Stimulated activated CD4-positive, alpha-beta T cell treated with anti-CD3 and anti-CD28 coated beads, Interleukin-1b, Interleukin-23, amount 100 ng/mL, for 48 hours (primary cell): ENCODE data around the gene TBL3.

Experiments
- DNase-seq: peaks from one replicate; pipeline ENCODE4 v3.0.0-alpha.2; 2020

The TBL3 gene

DNA sequence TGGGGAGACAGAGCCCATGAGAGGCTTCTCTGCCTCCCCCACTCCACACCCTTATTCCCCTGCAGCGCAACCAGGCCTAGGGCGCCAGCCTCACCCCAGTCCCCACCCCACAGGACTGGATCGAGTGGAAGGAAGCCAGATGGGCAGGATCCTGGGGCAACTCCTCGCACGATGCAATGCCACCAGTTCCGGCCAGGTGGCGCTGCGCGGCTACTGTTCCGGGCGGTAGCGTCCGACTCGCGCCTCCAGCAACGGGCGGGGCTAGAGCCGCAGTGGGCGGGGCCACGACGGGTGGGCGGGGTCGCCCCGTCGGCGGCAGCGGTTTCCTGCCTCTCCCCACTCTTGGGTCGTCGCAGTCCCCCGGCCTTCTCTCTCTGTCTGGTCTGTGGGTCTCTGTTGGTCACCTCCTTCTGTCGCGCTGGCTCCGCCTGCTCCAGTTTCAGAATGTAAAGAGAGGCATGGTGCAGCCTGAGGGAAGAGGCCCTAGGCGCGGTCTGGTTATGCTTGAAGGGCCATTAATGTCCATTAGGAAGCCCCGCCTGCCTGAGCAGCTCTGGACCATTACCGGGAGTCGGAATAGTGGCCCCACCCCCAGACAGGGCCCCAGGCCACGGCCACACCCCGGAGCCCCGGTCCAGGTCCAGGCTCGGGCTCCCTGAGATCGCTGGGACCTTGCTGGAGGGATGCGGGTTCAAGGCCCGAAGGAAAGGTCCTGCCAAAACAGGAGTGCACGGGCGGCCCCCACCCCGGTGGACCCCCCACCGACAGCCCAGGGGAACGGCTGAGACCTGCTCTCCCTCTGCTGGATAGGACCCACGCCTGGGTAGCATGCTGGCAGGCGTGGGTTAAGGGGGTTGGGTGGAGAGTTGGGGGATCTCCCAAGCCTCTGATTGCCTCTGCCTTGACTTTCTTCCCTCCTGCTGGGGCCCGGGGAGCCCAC is 51.5 kb downstream of the TBL3 start:
- DNase-seq = peak; percentile 93

DNA sequence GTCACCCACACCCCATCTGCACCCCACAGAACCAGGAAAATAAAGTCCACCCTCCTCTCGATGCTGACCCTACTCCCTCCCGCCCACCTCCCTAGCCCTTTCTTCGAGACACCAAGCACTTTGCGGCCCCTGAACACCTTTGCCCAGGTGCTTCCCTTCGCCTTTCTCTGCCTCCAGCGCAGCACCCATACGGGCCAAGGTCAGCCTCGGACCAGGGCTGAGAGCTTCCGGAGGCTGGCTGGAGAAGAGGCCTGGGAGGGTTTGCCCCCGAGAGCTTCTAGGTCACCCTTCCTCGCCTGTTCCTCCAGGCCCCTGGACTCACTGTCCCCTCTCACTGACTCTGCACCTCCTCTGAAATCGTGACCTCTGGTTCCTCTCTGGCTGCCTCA is 52.2 kb downstream of the TBL3 start:
- DNase-seq = no peak

DNA sequence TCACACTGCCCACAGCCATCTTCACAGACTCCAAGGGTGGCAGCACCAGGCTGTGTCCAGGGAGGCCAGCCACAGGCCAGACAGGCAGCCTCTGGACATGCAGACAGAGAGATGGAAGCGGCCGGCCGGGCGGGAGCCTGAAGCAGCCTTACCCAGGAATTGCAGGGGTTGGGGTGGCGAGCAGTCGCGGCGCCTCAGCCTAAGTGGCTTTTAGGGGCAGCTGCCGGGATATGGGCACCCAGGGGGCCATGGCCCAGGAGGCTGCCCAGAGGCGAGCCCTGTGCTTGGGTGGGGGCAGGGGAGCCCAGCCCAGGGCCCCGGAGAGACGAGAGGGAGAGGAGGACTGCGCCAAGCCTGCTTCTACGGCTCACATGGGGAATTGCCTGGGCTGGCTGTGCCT is 53.4 kb downstream of the TBL3 start:
- DNase-seq = no peak

DNA sequence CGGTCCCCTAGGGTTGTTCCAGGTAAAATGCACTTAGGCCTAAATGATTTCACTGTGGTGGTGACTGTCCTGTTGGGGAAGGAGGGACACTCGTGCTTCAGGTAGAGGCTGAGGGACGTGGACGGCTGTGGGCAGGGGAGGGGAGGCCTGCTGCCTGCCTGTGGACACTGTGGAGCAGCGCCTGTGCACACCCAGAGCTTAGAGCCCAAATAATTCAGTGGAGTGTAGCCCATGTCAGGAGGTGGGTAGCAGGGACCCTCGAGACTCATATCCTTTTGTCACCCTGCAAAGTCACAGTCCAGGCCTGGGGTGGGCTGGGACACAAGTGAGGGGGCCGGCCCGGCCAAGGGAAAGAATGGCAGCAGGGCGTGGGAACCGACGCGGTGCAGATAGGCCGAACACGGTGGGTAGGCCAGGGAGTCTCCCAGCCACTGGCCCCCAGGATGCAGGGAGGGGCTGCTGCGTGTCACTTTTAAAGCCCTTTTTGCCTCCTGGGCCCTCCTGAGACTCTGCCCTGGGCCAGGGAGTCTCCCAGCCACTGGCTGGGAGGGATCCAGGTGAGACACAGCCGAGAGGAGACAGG is 54.1 kb downstream of the TBL3 start:
- no peak for DNase-seq

DNA sequence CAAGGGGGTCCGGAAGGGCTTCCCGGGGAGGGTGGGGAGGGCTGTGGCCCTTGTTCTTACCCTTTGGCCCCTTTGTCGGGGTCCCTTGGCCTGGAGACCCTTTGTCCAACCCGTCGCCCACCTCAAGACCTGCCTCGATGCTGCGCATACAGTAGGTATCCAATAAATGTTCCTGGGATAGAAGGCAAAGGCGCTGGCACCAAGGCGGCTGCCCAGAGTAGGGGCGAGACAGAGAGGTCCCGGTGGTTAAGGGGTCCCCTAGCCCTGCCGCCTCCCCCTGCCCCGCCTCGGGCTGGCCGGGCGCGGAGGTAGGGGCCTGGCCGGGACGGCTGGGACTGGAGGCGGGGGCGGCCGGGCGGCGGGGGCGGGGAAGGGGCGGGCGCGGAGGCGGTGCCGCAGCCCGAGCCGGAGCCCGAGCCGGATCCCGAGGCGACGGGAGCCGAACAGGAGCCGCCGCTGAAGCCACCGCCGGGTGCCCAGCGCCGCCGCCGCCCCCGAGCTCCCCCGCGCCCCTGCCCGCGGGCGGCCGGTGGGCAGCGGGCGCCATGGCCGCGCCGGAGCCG is 54.7 kb downstream of the TBL3 start, which contains the start of gene NHERF2:
Gene NHERF2 (plus strand): TSS at position 442 of the 563 bp plus-strand sequence. CDS start 104 bp downstream, at position 546.
- no peak for DNase-seq

DNA sequence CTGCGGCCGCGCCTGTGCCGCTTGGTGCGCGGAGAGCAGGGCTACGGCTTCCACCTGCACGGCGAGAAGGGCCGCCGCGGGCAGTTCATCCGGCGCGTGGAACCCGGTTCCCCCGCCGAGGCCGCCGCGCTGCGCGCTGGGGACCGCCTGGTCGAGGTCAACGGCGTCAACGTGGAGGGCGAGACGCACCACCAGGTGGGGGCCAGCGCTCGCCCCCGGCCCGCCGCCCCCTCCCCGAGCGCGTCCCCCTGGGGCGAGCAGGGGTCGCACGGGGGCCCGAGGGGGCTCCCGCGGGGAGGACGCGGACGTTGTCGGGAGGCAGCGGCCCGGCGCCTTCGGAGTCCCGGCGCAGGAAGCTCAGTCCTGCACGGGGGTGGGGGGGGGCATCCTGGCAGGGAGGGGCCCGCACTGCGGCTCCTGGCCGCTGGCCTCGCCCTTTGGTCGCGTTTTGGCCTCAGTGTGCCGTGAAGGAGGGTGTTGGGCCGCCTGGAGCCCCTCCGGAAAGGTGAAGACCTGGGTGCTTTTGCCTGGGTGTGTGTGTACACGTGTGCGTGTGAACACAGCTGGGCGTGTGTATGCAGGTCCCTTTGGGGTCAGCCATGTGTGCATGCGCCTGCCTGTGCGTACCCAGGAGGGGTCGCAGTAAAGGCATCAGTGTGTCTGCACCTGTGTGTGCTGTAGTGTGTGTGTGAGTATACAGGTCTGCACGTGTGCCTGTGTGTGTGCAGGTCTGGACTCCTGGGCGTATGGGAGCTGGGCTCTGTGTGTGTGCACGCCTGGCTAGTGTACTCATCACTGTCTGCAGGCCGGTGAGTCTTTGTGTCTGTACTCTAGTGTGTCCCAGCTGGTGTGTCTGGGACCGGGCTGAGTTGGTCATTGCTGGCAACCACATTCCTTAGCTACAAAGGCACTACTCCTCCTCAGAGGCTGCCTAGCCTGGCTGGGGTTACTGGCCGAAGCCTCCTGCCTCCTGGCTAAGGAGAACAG is 55.5 kb downstream of the TBL3 start:
- no peak for DNase-seq

DNA sequence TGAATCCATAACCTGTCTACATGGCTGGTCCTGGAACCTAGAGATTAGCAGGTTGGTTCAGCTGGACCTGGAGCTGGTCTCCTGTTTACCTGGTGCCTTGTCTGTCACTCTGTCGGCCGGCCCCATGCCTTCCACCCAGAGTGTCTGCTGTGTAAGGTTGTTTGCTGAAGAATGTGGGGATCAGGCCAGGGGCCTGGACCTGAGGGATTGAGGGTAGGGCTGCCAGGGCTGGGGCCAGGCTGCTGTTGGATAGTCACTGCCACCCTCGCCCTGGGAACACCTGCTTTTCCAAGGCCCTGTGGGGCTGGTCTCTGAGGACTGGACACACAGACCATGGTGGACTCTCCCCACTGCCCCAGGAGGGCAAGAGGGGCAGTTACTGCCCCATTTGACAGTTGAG is 56.3 kb downstream of the TBL3 start:
- no peak for DNase-seq

DNA sequence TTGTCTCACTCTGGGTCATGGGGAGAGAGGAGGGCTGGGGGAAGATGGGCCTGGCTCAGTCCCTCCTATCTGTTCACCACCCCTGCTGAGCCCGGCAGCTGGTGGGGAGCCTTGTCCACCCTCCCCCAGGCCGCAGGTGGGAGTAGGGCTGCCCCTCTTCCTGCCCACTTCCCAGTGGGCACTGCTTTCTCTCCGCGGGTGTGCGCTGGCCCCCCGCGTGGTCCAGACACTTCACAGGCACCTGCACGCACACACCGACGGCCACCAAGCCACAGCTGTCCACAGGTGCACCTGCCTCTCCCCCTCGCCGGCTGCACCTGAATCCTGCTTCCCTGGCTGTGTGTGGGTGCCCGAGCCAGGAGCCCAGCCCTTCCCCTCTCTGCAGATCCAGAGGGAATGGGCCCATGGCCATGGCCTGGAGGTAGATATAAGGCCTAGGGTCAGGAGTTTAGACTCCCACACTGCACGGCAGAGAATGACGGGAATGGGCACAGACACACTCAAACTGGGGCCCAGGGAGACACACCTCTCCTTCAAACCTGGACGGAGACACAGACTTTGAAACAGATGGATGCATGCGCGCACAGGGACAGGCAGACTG is 56.9 kb downstream of the TBL3 start:
- no peak for DNase-seq

DNA sequence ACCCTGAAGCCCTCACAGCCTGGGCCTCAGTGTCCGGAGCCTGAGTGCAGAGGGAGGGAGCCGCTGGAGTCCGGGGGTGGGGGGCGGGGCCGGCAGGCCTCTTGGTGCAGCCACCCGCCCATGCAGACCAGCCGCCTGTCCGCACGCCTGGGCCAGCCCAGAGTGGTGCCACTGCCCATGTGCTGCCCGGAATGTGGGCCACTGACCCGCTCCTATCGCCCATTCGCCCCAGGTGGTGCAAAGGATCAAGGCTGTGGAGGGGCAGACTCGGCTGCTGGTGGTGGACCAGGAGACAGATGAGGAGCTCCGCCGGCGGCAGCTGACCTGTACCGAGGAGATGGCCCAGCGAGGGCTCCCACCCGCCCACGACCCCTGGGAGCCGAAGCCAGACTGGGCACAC is 57.5 kb downstream of the TBL3 start:
- DNase-seq = no peak

DNA sequence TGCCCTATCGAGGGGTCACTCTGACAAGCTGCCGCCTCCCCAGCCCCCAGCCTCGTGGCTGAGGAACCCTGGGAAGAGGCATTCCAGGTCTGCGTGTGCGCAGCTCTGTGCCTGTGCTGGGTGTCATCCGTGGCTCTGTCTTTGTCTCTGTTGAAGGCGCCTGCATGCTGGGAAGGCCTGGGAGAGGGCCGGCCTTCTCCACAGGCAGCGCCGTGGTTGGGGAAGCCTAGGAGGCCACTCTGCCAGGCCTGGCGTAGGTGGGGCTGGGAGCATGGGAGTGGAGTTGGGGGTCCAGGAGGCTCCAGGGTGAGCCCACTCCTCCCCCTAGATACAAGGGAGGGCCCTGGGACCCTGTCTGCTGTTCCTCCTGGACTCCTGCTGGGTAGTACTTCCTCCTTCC is 58.2 kb downstream of the TBL3 start:
- DNase-seq = no peak

DNA sequence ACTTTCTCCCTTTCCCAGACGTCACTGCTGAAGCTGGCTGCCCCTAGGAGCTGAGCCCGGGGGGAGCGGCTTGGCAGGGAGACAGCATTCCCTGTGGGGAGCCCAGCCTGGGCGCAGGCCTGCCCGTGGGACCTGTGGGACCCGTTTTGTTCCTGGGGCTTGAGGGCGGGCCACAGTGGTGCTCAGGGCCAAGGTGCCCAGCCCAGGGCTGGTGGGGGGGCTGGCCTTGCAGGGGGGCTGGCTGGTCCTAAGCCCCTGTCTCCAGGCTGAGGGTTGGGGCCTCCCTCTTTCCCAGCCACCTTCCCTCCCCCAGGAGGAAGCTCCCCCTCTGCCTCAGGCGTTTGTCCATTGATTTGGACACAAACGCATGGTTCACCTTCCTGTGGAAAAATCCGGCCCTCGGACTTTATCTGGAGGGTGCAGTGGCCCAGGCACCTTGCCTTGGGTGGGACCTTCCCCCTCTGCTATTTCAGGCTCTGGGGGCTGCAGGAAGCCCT is 59.3 kb downstream of the TBL3 start:
- no peak for DNase-seq
